ENCODE measurements around the gene RELN.
A peak's percentile ranks its signal among the peaks of the same experiment; 100 is the strongest.

RELN gene

GRCh38 chr7:103632972-103633371, 356.5 kb downstream of the RELN start:
- DNase-seq (ENCODE audit: low read depth), result no peak

DNA sequence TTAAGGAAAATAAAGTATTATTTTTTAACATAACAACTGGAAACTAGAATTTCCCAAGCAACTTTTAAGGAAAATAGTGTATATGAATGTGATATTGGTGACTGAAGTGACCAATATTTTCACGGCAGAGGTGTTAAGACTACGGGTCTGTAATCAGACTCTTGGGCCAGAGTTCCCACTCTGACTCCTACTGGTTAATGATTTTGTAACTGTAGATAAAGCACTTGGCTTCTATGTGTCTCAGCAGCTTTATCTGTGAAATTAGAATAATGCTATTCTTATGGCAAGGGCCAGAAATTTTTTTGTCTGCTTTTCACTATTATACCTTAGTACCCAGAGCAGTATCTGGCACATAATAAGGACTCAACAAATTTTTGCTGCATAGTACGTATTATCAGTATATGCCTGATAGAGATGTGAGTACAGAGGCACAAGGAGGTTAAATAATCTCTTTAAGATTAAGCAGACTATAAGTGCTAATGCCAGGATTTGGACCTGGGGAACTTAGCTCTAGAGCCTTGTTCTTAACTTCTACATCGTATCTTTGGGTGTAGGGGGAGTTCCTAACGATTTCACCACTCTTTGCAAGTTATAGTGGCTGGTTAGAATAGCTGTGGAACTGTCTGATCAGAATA, 357.3 kb downstream of the RELN start:
- no peak for DNase-seq (ENCODE audit: low read depth)

- DNase-seq (ENCODE audit: low read depth), result no peak
Measured at GRCh38 chr7:103630318-103630717, 359.1 kb downstream of the RELN start.

DNA sequence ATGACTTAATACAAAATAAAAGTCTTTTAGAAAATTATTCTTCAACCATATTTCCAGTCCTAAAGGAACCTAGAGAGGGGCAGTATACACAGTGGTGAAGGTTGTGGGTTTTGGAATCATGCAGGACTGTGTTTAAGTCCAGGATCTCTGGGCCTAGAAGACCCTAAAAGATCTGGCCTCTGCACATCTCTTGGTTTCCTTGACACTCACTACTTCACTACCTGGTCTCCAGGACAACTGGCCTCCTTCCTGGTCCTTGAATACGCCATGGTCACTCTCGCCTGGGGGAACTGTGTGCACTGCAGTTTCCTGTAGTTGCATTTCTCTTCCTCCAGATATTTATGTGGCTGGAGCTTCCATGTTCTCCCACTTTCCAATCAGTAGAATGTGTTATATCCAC, 360.7 kb downstream of the RELN start:
- no peak for DNase-seq (ENCODE audit: low read depth)

DNA sequence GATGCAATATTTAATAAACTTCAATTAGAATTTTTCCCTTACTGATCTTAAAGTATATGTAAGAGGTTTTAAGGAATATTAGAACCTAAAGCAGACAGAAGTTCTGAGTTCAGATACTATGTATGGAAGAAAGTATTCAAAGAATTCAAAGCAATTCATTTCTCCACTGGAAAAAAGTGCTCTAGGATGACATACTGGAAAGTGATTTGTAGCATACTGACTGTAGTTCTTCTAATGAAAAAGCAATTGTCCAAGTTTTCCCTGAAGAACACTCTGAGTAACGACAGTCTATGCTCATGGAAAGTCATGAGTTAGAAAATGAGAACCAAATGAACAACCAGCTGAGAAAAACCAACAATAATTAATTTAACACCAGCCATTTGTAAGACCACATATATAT, 362.7 kb downstream of the RELN start:
- peak; percentile 16 for DNase-seq (ENCODE audit: low read depth)

DNA sequence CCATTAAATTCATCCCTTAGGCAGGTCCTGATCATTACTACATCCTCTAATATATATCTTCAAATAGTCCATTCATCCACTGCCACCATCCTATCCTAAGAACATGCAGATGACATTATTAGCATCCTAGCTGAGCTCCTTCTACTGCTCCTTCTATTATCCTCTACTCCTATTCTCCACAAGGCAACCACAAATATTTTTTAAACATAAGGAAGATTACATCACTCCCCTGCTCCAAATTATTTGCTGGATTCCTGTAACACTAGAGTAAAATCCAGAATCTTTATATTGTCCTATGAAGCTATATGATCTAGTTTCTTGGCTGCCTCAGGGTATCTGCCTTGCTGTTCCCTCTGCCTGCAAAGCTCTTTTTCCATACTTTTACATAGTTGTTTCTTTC, 367.2 kb downstream of the RELN start:
- DNase-seq (ENCODE audit: low read depth), result no peak

GRCh38 chr7:103613655-103614642, 375.5 kb downstream of the RELN start:
- DNase-seq (ENCODE audit: low read depth), result no peak

GRCh38 chr7:103609778-103610177, 379.7 kb downstream of the RELN start:
- no peak for DNase-seq (ENCODE audit: low read depth)

GRCh38 chr7:103605640-103606039, 383.8 kb downstream of the RELN start:
- DNase-seq (ENCODE audit: low read depth), result no peak

GRCh38 chr7:103598326-103598905, 391.0 kb downstream of the RELN start:
- DNase-seq (ENCODE audit: low read depth), result no peak

- no peak for DNase-seq (ENCODE audit: low read depth)
Measured at GRCh38 chr7:103597606-103598005, 391.9 kb downstream of the RELN start.

GRCh38 chr7:103594186-103594585, 395.3 kb downstream of the RELN start:
- DNase-seq (ENCODE audit: low read depth), result no peak

GRCh38 chr7:103593691-103594090, 395.8 kb downstream of the RELN start:
- peak; percentile 10 for DNase-seq (ENCODE audit: low read depth)

DNA sequence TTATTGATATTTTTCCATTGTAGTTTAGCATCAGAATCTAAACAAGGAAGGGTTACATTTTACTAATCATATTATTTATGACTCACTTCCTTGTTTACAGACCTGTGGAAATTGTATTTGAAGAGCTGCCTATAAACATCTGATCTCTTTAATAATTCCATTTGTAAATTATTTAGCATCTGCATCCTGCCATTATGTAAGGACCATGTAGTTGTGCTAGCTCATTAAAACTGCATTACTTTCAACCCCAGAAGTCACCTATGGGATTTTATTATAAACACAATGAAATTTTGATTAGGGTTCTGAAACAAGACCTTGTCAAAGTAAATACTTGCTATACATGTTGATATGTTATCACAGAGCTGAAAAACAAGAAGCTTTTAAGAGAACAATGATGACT, 396.6 kb downstream of the RELN start:
- DNase-seq (ENCODE audit: low read depth), result no peak

GRCh38 chr7:103592187-103592586, 397.3 kb downstream of the RELN start:
- DNase-seq (ENCODE audit: low read depth), result no peak

DNA sequence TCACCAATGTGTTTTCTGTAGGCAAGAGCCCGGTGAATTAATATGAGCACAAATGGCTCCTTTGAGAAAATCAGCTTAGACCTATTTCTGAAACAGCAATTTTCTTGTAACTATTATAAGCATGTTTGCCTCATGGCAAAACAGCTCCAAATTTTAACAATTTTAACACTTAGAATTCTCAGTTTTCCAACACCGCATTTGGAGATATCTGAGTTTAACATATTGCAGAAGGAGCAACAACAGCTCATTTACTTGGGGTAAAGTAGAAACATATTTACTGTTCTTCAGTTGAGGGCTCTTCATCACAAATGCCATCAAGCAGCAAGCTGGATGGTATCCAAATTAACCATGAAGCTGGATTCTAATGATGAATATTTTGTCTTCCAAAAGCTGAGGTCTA, 409.4 kb downstream of the RELN start:
- DNase-seq (ENCODE audit: low read depth), result no peak

DNA sequence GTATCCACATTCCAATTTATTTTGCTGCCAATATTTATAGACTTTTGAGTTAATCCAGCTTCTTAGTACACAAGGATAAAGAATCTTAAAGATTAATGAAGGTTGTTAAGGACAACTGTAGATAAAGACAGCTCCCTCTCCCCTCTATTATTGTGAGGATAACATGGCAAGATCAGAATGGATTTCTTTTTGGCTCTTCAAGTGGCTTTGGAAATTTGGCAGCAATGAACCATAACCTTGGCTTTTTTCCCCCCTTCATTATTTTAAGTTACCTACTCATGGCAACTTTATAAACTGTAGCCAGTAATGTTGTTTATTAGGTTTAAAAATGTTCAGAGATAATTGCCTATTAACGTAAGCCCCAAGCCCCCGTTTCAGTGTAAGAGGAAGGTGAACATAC, 412.4 kb downstream of the RELN start:
- DNase-seq (ENCODE audit: low read depth), result no peak

DNA sequence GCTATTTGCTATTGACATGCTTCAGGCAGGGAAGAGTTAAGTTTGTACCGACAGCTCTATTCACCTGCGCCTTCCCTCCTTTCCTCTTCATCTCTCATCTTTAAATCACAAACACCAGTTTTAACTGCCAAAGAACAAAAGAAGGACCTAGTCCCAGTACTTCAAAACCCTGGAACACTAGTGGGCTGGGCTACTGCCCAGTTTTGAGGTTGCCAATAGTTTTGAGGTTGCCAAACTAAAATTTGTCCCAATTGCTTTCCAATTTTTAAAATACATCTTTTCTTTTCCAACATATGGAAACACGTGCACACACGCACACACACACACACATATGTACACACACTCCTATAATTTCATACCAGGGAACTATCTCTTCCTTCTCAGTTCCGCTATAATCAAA, 412.8 kb downstream of the RELN start:
- DNase-seq (ENCODE audit: low read depth), result no peak

- no peak for DNase-seq (ENCODE audit: low read depth)
Measured at GRCh38 chr7:103574576-103574975, 414.9 kb downstream of the RELN start.

GRCh38 chr7:103573479-103574058, 415.9 kb downstream of the RELN start:
- DNase-seq (ENCODE audit: low read depth), result peak; percentile 13

- DNase-seq (ENCODE audit: low read depth), result no peak
Measured at GRCh38 chr7:103571586-103571985, 417.9 kb downstream of the RELN start.

GRCh38 chr7:103569621-103570305, 419.7 kb downstream of the RELN start:
- DNase-seq (ENCODE audit: low read depth), result no peak

Measured in GM04504 (cell line).